Body of pancreas (tissue), 4 donors: ENCODE measurements around the gene RHOBTB3.

Source experiments
- CTCF ChIP-seq, 7 experiments: fragments of 450-650 bp in 4 of 7; fragments of 200-600 bp in 3 of 7; sonication (generic) in 3 of 7; IDR thresholded peaks; one replicate each; pipeline ENCODE4 v1.5.1; 2016 to 2019; ENCODE audit warnings: antibody characterized with exemption in 7 of 7
- POLR2A ChIP-seq, 3 donors: fragments of 450-650 bp; IDR thresholded peaks; one replicate each; pipeline ENCODE4 v1.6.1; 2016; ENCODE audit warnings: antibody characterized with exemption in 3 of 3, mild to moderate bottlenecking in 2 of 3

GRCh38 chr5:95826949-95827891, 96.1 kb downstream of the RHOBTB3 start:
- no peak for TF ChIP-seq POLR2A (IDR thresholded peaks at IDR 0.05)
- no peak for TF ChIP-seq CTCF (IDR thresholded peaks at IDR 0.05)
